GM19099 (cell line): ENCODE measurements around the gene SLC2A9.

Experiments used
- POLR2A ChIP-seq: IDR thresholded peaks from 3 replicates; pipeline ENCODE4 v1.6.1; 2011; ENCODE audit warnings: low read depth; ENCODE audit not compliant: insufficient read length; ENCODE audit errors: extremely low read depth

SLC2A9 gene

DNA sequence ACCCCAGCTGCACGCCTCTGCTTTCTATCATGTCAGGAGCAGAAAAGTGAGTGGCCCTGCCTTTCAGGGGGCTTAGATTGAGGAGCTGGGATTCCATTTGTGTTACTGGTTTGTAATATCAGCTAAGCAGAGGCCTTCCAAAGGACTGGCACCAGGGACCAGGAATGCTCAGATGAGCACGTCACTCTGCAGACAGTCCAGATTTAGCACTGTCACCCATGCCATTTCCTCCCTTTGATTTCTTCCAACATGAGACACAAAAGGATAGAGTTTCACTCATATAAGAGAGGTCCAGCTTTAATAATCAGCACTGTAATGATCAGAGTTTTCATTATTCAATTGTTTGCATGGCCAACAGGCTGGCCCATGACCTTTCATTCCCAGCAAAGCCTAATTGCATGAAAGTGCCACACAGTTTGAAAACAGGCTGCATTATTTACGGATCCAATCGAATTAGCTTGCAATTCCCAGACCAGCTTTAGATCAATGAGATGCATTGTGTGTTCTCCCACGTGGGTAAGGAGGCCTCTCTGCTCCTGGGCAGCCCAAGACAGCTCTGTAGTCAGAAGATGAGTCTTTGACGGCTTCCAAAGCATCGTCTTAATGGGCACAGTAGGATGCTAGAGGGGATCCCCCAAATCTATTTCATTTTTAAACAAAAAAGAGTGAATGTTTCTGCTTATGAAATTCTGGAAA, 9.8 kb upstream of the SLC2A9 start:
- TF ChIP-seq POLR2A = no peak

GRCh38 chr4:10029403-10029802, 8.1 kb upstream of the SLC2A9 start:
- no peak for TF ChIP-seq POLR2A

GRCh38 chr4:10028910-10029309, 7.6 kb upstream of the SLC2A9 start:
- no peak for TF ChIP-seq POLR2A

DNA sequence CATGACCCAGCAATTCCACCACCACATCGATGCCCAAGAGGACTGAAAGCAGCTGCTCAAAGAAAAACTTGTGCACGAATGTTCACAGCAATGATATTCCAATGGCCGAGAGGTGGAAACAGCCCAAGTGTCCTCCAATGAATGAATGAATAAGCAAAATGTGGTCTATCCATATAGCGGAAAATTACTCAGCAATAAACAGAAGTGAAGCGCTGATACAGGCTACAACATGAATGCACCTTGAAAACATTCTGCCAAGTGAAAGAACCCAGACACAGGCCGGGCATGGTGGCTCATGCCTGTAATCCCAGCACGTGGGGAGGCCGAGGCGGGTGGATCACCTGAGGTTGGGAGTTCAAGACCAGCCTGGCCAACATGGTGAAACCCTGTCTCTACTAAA, 5.2 kb upstream of the SLC2A9 start:
- TF ChIP-seq POLR2A = no peak

DNA sequence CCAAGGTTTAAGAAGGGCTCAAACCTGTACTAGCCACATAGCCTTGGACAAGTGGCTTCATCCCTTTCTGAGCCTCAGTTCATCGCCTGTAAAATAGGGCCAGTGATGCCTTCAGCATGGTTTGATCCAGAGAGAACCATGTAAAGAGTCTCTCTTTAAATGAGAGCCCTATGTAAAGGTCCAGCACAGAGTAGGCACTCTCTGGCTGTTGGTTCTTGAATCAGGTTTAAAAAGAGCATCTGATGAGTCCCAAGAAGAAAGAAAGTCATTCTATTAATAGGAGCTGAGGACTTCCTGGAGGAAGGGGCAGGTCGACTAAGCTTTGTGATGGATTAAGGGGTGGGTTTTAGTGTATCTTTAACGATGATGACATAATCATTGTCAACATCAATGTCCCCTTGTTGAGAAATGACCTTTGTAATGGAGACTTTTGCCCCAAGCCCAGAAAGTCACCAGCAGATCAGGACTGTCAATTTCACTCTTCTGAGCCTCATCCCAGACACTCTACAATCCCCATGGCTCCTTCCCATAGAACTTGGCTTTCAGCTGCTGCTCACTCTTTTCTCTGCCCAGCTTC, 4.0 kb upstream of the SLC2A9 start:
- no peak for TF ChIP-seq POLR2A

DNA sequence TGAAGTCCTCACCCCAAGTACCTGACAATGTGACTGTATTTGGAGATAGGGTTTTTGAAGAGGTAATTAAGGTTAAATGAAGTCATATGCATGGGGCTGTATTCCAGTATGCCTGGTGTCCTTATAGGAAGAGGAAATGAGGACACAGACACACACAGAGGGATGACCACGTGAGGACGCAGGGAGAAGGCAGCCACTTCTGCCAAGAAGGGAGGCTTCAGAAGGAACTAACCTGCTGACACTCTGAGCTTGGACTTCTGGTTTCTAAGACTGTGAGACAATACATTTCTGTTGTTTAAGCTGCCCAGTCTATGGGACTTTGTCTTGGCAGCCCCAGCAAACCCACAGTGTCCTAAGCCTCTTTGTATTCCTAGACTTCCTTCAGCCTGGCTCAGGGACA, 3.0 kb upstream of the SLC2A9 start:
- TF ChIP-seq POLR2A = no peak

DNA sequence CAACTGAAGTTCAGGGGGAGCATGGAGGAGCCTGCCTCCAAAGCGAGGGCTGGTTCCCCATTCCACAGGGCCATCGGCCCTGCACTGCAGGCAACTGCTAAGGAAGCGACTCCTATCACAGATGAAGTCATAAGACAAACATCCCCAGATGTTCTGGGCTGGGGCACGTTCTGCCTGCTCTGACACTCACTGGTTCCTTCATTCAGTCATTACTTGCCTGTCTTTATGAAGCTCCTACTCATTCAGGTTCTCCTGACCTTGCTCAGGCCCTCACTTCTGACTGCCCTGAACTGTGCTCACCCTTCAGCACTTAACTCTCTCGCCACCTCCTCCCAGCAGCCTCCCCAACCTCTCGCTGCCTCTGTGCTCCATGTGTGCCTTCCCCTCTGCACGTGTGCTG, 2.5 kb upstream of the SLC2A9 start:
- no peak for TF ChIP-seq POLR2A

DNA sequence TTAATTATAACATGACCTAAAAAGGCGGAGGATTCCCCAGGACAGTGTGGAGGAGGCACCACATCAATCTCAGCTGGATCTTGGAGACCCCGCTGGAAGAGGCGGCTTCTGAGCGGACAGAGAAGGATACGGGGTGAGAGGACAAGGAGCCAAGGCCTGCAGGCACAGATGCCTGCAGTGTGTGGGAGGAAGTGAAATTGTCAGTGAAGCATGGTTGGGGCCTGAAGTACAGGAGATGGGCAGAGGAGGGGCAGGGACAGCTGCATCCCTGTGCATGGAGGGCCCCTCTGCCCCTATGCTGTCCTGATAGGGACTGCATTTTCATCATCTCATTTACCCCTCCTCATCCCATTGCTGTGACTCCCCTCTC, 1.7 kb upstream of the SLC2A9 start:
- TF ChIP-seq POLR2A = no peak

GRCh38 chr4:10022346-10023049, 1.2 kb upstream of the SLC2A9 start:
- TF ChIP-seq POLR2A = no peak

DNA sequence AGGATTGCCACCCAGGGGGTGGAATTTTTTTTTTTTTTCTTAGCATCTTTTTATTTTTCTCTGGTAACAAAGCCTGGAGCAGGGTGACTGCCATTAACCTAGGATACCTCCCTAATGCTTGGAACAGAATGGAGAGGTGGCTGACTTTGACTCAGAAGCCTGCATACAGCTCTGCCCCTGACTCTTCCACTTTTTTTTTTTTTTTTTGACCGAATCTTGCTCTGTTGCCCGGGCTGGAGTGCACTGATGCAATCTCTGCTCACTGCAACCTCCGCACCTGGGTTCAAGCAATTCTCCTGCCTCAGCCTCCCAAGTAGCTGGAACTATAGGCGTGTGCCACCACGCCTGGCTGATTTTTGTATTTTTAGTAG, 341 bp upstream of the SLC2A9 start:
- no peak for TF ChIP-seq POLR2A

DNA sequence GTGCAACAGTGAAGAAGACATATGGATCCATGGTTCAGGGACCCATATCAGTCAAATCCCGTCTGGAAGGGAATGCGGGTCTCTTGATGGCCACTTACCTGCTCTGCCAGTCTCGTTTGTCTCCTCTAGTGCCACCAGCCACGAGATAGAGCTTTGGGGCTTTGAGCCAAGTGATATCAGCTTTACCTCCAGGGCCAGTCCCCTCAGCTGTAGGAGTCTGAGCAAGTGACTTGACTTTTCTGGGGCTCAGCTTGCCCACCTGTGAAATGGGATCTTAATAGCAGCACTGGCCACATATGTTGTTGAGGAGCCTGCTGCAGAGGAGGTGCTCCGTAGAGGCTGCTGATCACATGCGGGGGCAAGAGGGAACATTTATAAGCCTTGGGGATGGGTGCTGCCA, 1.2 kb downstream of the SLC2A9 start:
- TF ChIP-seq POLR2A = no peak

GRCh38 chr4:10019521-10020051, 1.7 kb downstream of the SLC2A9 start:
- no peak for TF ChIP-seq POLR2A

GRCh38 chr4:10018818-10019461, 2.4 kb downstream of the SLC2A9 start:
- peak; percentile 80 for TF ChIP-seq POLR2A

- TF ChIP-seq POLR2A = no peak
Observed at GRCh38 chr4:10017037-10017893, 4.0 kb downstream of the SLC2A9 start.

- TF ChIP-seq POLR2A = no peak
Observed at GRCh38 chr4:10016169-10016568, 5.1 kb downstream of the SLC2A9 start.
